AG04450 (cell line): Measurements from ENCODE around the gene FOXJ1. TPM values are rescaled to one million over a fixed set of nuclear protein-coding genes. Genes with fewer than 3 reads are reported as not detected.

Experiments used
- CTCF ChIA-PET: fragments of 300-600, 350-600 bp; formaldehyde crosslinking; extraction: SDS; loops from one replicate; lab custom pipeline; 2022; ENCODE audit warnings: antibody characterized with exemption, inconsistent platforms; lab: Charles Lee
- POLR2A ChIA-PET: fragments of 350-600 bp; formaldehyde crosslinking; extraction: SDS; loops from one replicate; lab custom pipeline; 2021; ENCODE audit warnings: antibody characterized with exemption, inconsistent platforms; lab: Yijun Ruan, JAX
- DNase-seq: peaks from one replicate; pipeline ENCODE4 v3.0.0-alpha.2; 2011; ENCODE audit warnings: low read depth, low spot score
- H3K27ac ChIP-seq: one replicate; pipeline ENCODE4 v1.5.1; 2012; ENCODE audit warnings: low read depth, low read length, control low read depth
- H3K27me3 ChIP-seq: one replicate; pipeline ENCODE4 v1.6.0; 2012; ENCODE audit warnings: low read length; ENCODE audit not compliant: control insufficient read depth, insufficient read depth
- H3K4me3 ChIP-seq: 2 replicates; pipeline ENCODE4 v1.5.1; 2011; ENCODE audit warnings: mild to moderate bottlenecking, low read depth, low read length, control low read depth
- H3K9me3 ChIP-seq: 2 replicates; pipeline ENCODE4 v1.5.1; 2012; ENCODE audit warnings: low read length; ENCODE audit not compliant: control insufficient read depth, insufficient read depth
- polyA plus RNA-seq: library from polyadenylated mRNA; depleted of rRNA; stranded (reverse); fragments of >200 nt; gene quantifications from 2 replicates; pipeline ENCODE4 v1.2.3, GENCODE V29; 2011
- TF ChIP-seq, protein P1 (sequence below): IDR thresholded peaks from 2 replicates; pipeline ENCODE4 v1.5.1; 2011; ENCODE audit warnings: low read depth, low read length, control low read depth, inconsistent platforms

Gene FOXJ1
- polyA plus RNA-seq, 1 experiment = not detected

GRCh38 chr17:76107509-76107908, 33.5 kb downstream of the FOXJ1 start:
- no peak for DNase-seq
- Histone ChIP-seq H3K4me3 (no peak overlapping the region), H3K27me3 (peaks cover 2% of the 10 kb centered on the region), H3K9me3 (peaks cover 3% of the 10 kb centered on the region; the same call in 1 of the 2 replicates), H3K27ac (no peak overlapping the region)
- TF ChIP-seq, protein P1, sequence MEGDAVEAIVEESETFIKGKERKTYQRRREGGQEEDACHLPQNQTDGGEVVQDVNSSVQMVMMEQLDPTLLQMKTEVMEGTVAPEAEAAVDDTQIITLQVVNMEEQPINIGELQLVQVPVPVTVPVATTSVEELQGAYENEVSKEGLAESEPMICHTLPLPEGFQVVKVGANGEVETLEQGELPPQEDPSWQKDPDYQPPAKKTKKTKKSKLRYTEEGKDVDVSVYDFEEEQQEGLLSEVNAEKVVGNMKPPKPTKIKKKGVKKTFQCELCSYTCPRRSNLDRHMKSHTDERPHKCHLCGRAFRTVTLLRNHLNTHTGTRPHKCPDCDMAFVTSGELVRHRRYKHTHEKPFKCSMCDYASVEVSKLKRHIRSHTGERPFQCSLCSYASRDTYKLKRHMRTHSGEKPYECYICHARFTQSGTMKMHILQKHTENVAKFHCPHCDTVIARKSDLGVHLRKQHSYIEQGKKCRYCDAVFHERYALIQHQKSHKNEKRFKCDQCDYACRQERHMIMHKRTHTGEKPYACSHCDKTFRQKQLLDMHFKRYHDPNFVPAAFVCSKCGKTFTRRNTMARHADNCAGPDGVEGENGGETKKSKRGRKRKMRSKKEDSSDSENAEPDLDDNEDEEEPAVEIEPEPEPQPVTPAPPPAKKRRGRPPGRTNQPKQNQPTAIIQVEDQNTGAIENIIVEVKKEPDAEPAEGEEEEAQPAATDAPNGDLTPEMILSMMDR = no peak
- POLR2A ChIA-PET = no interaction called here
- CTCF ChIA-PET = no interaction called here

DNA sequence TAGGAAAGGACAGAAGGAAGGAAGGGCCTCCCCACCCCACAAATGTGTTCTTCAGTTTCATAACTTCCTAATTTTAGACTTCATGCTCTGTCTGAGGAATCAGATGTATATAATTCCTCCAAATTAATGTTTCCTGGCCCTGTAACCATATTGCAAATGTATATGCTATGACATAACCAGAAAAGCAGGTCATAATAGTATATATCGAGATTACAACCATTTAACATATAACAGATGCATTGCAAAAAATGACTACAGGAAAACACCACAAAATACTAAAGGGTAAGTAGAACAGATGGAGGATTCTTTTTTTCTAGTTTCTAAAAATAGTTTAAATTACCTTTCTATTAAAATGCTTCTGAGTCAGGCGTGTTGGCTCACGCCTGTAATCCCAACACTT, 34.3 kb downstream of the FOXJ1 start:
- ChIA-PET POLR2A (interaction anchor here (0.9 kb wide), 1 partner anchor 12 kb away, joined by 4 read pairs; no protein-coding TSS in a partner anchor), CTCF (interaction anchor here (0.8 to 1.3 kb wide), 2 partner anchors 173 to 291 kb away, joined by 3 to 4 read pairs; no protein-coding TSS in a partner anchor)
- peaks cover 3% of the 10 kb centered on the region; the same call in 1 of the 2 replicates for H3K9me3 ChIP-seq
- TF ChIP-seq, protein P1 = no peak
- H3K4me3 ChIP-seq = no peak overlapping the region
- no peaks in the 10 kb centered on the region for H3K27me3 ChIP-seq
- no peak overlapping the region for H3K27ac ChIP-seq
- DNase-seq = no peak

GRCh38 chr17:76104896-76105231, 36.2 kb downstream of the FOXJ1 start:
- CTCF ChIA-PET = interaction anchor here (4.1 kb wide), 1 partner anchor 174 kb away, joined by 22 read pairs; no protein-coding TSS in a partner anchor
- no peak overlapping the region for H3K27ac ChIP-seq
- no peaks in the 10 kb centered on the region for H3K27me3 ChIP-seq
- POLR2A ChIA-PET = no interaction called here
- TF ChIP-seq, protein P1 = no peak
- H3K4me3 ChIP-seq = no peak overlapping the region
- no peak for DNase-seq
- H3K9me3 ChIP-seq = peaks cover 3% of the 10 kb centered on the region; the same call in 1 of the 2 replicates

DNA sequence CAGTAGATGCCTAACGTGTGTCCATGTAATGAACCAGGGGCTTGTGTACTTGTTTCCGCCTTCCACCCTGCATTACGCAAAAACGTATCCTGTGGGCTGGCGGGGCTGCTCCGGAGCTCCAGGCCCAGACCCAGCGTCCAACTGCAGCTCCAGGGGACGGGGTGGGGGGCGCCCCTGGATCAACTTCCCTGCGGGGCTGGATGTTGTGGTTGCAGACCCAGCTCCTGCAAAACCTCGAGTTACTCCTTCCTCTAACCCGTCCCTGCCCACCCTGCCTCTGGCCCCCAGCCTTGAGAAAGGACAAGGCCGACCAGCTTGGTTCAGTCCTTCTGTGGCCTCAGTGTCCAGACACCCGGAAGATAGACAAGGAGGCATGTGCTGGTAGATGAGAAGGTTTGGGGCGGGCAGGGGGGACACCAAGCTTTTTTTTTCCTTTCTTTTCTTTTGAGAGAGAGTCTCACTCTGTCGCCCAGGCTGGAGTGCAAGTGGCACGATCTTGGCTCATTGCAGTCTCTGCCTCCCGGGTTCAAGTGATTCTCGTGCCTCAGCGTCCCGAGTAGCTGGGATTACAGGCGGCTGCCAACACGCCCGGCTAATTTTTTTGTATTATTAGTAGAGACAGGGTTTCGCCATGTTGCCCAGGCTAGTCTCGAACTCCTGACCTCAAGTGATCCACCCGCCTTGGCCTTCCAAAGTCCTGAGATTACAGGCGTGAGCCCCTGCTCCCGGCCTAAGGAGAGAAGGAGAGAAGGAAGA, 36.7 kb downstream of the FOXJ1 start:
- POLR2A ChIA-PET = interaction anchor here (0.5 to 1.1 kb wide), 4 partner anchors 9 to 195 kb away, joined by 3 to 4 read pairs (median 4); partner anchors contain the start of gene UBALD2
- CTCF ChIA-PET = interaction anchor here (0.5 to 4.1 kb wide), 4 partner anchors 31 to 175 kb away, joined by 3 to 22 read pairs (median 7); no protein-coding TSS in a partner anchor
- TF ChIP-seq, protein P1 = no peak
- no peak for DNase-seq
- Histone ChIP-seq H3K4me3 (peak overlapping the region; percentile 73), H3K27ac (peak overlapping the region; percentile 52), H3K9me3 (peaks cover 3% of the 10 kb centered on the region; the same call in 1 of the 2 replicates), H3K27me3 (no peaks in the 10 kb centered on the region)
